Endothelial cell of umbilical vein (primary cell): Measurements from ENCODE around the gene FAM210A. TPM values are rescaled to one million over a fixed set of nuclear protein-coding genes. Genes with fewer than 3 reads are reported as not detected.

Experiments
- BruUV-seq: library from RNA; stranded (reverse); fragments of 400-500 nt; replicated peaks from 2 replicates; lab custom pipeline; 2021; lab: Mats Ljungman, UMichigan
- CTCF ChIA-PET: fragments of 300-600, 350-600 bp; sonication (Branson Sonifier 250); formaldehyde crosslinking; loops from one replicate; lab custom pipeline; 2021; ENCODE audit warnings: antibody characterized with exemption, inconsistent platforms; lab: Charles Lee
- POLR2A ChIA-PET: fragments of 300-600, 350-600 bp; sonication (Branson Sonifier 250); formaldehyde crosslinking; loops from one replicate; lab custom pipeline; 2021; ENCODE audit warnings: antibody characterized with exemption, inconsistent platforms; lab: Charles Lee
- DNase-seq: peaks from one replicate; pipeline ENCODE4 v3.0.0-alpha.2; 2011; ENCODE audit warnings: low read depth, low spot score
- FAIRE-seq: peaks from 2 replicates; lab custom pipeline; 2011; peaks lifted over from hg19 to GRCh38; lab: Jason Lieb, UNC
- H2AFZ ChIP-seq: 2 replicates; pipeline ENCODE4 v1.6.0; 2012; ENCODE audit warnings: low read depth, low read length, control low read depth, inconsistent platforms
- H3K27ac ChIP-seq: 2 replicates; pipeline ENCODE4 v1.5.1; 2011; ENCODE audit warnings: low read depth, mild to moderate bottlenecking, control low read depth, low read length, moderate library complexity; ENCODE audit not compliant: insufficient read depth
- H3K27me3 ChIP-seq, 2 experiments: 2 replicates each; pipeline versions ENCODE4 v1.6.0 to v1.6.1; 2011; ENCODE audit warnings: low read length in 2 of 2, mixed read lengths in 1 of 2; ENCODE audit not compliant: control insufficient read depth in 2 of 2, insufficient read depth in 2 of 2
- H3K36me3 ChIP-seq, 2 experiments: 2 replicates in 1 of 2; 3 replicates in 1 of 2; pipeline ENCODE4 v1.5.1; 2011; ENCODE audit warnings: low read length in 2 of 2, mild to moderate bottlenecking in 1 of 2, moderate library complexity in 1 of 2; ENCODE audit not compliant: control insufficient read depth in 2 of 2, insufficient read depth in 2 of 2; ENCODE audit errors: extremely low read depth in 1 of 2
- H3K4me1 ChIP-seq: 3 replicates; pipeline ENCODE4 v1.5.1; 2011; ENCODE audit warnings: mild to moderate bottlenecking, low read length; ENCODE audit not compliant: control insufficient read depth, insufficient read depth; ENCODE audit errors: extremely low read depth
- H3K4me2 ChIP-seq: 2 replicates; pipeline ENCODE4 v1.6.1; 2011; ENCODE audit warnings: low read length, control low read depth, mixed read lengths; ENCODE audit not compliant: insufficient read depth
- H3K4me3 ChIP-seq, 3 experiments: fragments of 200-600 bp in 1 of 3; sonication (generic), shearing (Covaris generic) in 1 of 3; replicated peaks in 1 of 3; 2 replicates each; pipeline ENCODE4 v1.5.1; 2011 to 2016; ENCODE audit warnings: control low read depth in 3 of 3, low read length in 3 of 3, mild to moderate bottlenecking in 2 of 3, inconsistent platforms in 1 of 3, low read depth in 1 of 3, moderate library complexity in 1 of 3; ENCODE audit not compliant: insufficient read depth in 1 of 3
- H3K79me2 ChIP-seq: 2 replicates; pipeline ENCODE4 v1.6.0; 2012; ENCODE audit warnings: low read length, inconsistent platforms; ENCODE audit not compliant: control insufficient read depth, insufficient read depth
- H3K9ac ChIP-seq: replicated peaks from 2 replicates; pipeline ENCODE3; 2011; ENCODE audit warnings: low read length, control low read depth; ENCODE audit not compliant: insufficient read depth; ENCODE audit errors: extremely low read depth
- H3K9me1 ChIP-seq: replicated peaks from 3 replicates; pipeline ENCODE4 v1.6.0; 2011; ENCODE audit warnings: mild to moderate bottlenecking, low read length; ENCODE audit not compliant: control insufficient read depth, insufficient read depth; ENCODE audit errors: extremely low read depth
- H3K9me3 ChIP-seq: replicated peaks from 2 replicates; pipeline ENCODE4 v1.5.1; 2012; ENCODE audit warnings: low read length, inconsistent platforms; ENCODE audit not compliant: control insufficient read depth, insufficient read depth
- H4K20me1 ChIP-seq: replicated peaks from 2 replicates; pipeline ENCODE3; 2011; ENCODE audit warnings: mild to moderate bottlenecking, low read length; ENCODE audit not compliant: control insufficient read depth, insufficient read depth; ENCODE audit errors: extremely low read depth
- EZH2 ChIP-seq: IDR thresholded peaks from 2 replicates; pipeline ENCODE4 v1.6.1; 2012; ENCODE audit warnings: borderline replicate concordance, low read depth, mild to moderate bottlenecking, moderate library complexity, low read length, inconsistent platforms; ENCODE audit not compliant: severe bottlenecking
- FOS ChIP-seq: IDR thresholded peaks from 2 replicates; pipeline ENCODE4 v1.6.1; 2011; ENCODE audit warnings: mild to moderate bottlenecking, low read length, moderate library complexity, borderline replicate concordance; ENCODE audit not compliant: insufficient read depth
- GATA2 ChIP-seq: IDR thresholded peaks from 2 replicates; pipeline ENCODE4 v1.7.0; 2011; ENCODE audit warnings: low read depth, mild to moderate bottlenecking, moderate library complexity, mixed read lengths, low read length; ENCODE audit not compliant: insufficient read length, insufficient read depth
- JUN ChIP-seq: IDR thresholded peaks from 2 replicates; pipeline ENCODE4 v1.6.1; 2011; ENCODE audit warnings: borderline replicate concordance, low read depth; ENCODE audit not compliant: insufficient read length, insufficient read depth
- MYC ChIP-seq: IDR thresholded peaks from one replicate; pipeline ENCODE4 v1.6.1; 2011; ENCODE audit warnings: mild to moderate bottlenecking, low read depth, low read length
- POLR2A ChIP-seq: IDR thresholded peaks from 2 replicates; pipeline ENCODE4 v1.6.1; 2012; ENCODE audit warnings: low read depth, mild to moderate bottlenecking, control low read depth, low read length
- POLR2AphosphoS5 ChIP-seq: IDR thresholded peaks from 2 replicates; pipeline ENCODE4 v1.6.1; 2012; ENCODE audit warnings: low read depth, mild to moderate bottlenecking, control low read depth, low read length, moderate library complexity; ENCODE audit not compliant: insufficient read depth
- dilution Hi-C: fragments of 300-500 bp; cut with MboI; formaldehyde crosslinking; loops from one replicate; pipeline ENCODE4 v1.15.0; 2019; ENCODE audit warnings: low sequenced_read_pairs; ENCODE audit not compliant: extremely low pct_ligation_motif_present
- intact Hi-C: fragments of 100-400 bp; cut with micrococcal nuclease; formaldehyde crosslinking; loops from one replicate; pipeline ENCODE4 v1.10.0; 2022
- polyA plus RNA-seq, 4 experiments: library from polyadenylated mRNA; depleted of rRNA in 3 of 4; stranded (reverse) in 3 of 4; unstranded in 1 of 4; fragments of >200 nt; gene quantifications; 2 replicates each; pipeline versions ENCODE4 v1.2.1 to v1.2.3, GENCODE V29; 2011 to 2012; ENCODE audit warnings: missing spikeins in 1 of 4
- total RNA-seq: library from RNA; stranded (reverse); gene quantifications from 2 replicates; pipeline ENCODE4 v1.2.3, GENCODE V29; 2021
- TF ChIP-seq, protein P1 (sequence below), 2 donors: IDR thresholded peaks; 1 replicate in 1 of 2; 2 replicates in 1 of 2; pipeline ENCODE4 v1.5.1; 2011; ENCODE audit warnings: low read length in 2 of 2, mild to moderate bottlenecking in 2 of 2, moderate library complexity in 2 of 2, control low read depth in 1 of 2, inconsistent platforms in 1 of 2, low read depth in 1 of 2; ENCODE audit not compliant: insufficient read depth in 1 of 2; ENCODE audit errors: extremely low read depth in 1 of 2
- TF ChIP-seq, protein P2 (sequence below): IDR thresholded peaks from 2 replicates; pipeline ENCODE4 v1.6.1; 2011; ENCODE audit not compliant: insufficient read depth, insufficient read length

FAM210A gene
- total and polyA plus RNA-seq, 2 donors (not counting 3 experiments of a cell fraction or from before 2014, with no cell fraction given) = 7.1 to 17.3 TPM

DNA sequence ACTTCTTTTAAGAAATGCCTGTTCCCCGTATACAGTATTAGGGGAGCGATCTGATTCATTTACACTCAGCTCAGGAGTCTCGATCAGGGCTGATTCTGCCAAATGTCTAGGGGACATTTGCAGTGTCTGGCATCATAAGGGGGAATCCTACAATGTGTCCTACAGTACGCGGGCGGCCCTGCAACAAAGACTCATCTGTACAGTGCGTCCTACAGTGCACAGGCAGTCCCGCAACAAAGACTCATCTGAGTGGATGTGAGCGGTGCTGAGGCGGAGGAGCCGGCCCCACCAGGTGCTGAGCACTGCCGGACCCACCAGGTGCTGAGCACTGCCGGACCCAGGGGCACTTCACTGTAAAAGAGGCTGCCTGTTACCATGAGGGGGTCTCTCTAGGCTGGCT, 102.5 kb downstream of the FAM210A start:
- H3K9ac ChIP-seq = no peak overlapping the region
- H2AFZ ChIP-seq = no peak overlapping the region
- intact Hi-C loops = no loop called here
- DNase-seq (no peak), FAIRE-seq (no peak)
- no peaks in the 10 kb centered on the region for H3K27me3 ChIP-seq
- no TSS peak for BruUV-seq
- dilution Hi-C loops = no loop called here
- H3K4me1 ChIP-seq = peaks cover 2% of the 10 kb centered on the region
- H4K20me1 ChIP-seq = no peaks in the 10 kb centered on the region
- TF ChIP-seq POLR2A (no peak), MYC (no peak), FOS (no peak), POLR2AphosphoS5 (no peak), EZH2 (no peak), GATA2 (no peak), JUN (no peak)
- TF ChIP-seq, protein P1, sequence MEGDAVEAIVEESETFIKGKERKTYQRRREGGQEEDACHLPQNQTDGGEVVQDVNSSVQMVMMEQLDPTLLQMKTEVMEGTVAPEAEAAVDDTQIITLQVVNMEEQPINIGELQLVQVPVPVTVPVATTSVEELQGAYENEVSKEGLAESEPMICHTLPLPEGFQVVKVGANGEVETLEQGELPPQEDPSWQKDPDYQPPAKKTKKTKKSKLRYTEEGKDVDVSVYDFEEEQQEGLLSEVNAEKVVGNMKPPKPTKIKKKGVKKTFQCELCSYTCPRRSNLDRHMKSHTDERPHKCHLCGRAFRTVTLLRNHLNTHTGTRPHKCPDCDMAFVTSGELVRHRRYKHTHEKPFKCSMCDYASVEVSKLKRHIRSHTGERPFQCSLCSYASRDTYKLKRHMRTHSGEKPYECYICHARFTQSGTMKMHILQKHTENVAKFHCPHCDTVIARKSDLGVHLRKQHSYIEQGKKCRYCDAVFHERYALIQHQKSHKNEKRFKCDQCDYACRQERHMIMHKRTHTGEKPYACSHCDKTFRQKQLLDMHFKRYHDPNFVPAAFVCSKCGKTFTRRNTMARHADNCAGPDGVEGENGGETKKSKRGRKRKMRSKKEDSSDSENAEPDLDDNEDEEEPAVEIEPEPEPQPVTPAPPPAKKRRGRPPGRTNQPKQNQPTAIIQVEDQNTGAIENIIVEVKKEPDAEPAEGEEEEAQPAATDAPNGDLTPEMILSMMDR (IDR thresholded peaks at IDR 0.05; ENCODE audit: extremely low read depth in 1 of 2, insufficient read depth in 1 of 2, low read depth in 1 of 2, low read length in 2 of 2) = no peak
- TF ChIP-seq, protein P2, sequence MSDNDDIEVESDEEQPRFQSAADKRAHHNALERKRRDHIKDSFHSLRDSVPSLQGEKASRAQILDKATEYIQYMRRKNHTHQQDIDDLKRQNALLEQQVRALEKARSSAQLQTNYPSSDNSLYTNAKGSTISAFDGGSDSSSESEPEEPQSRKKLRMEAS = no peak
- ChIA-PET CTCF (no interaction called here), POLR2A (no interaction called here)
- H3K9me1 ChIP-seq = no peaks in the 10 kb centered on the region
- no peak overlapping the region for H3K27ac ChIP-seq
- H3K79me2 ChIP-seq = no peaks in the 10 kb centered on the region
- H3K9me3 ChIP-seq = no peaks in the 10 kb centered on the region
- no peak overlapping the region for H3K4me3 ChIP-seq
- no peaks in the 10 kb centered on the region for H3K36me3 ChIP-seq
- H3K4me2 ChIP-seq = no peak overlapping the region
